H9 (cell line): Measurements from ENCODE around the gene EHD2. TPM values are rescaled to one million over a fixed set of nuclear protein-coding genes. Genes with fewer than 3 reads are reported as not detected.

ENCODE experiments used
- DNase-seq: peaks from one replicate; pipeline ENCODE4 v3.0.0-alpha.2; 2017
- H2AFZ ChIP-seq: one replicate; pipeline ENCODE4 v1.6.1; 2013; ENCODE audit warnings: mild to moderate bottlenecking, low read length, control low read depth, moderate library complexity
- H2AK5ac ChIP-seq: 2 replicates; pipeline ENCODE4 v1.6.1; 2013; ENCODE audit warnings: low read length, control low read depth, mixed read lengths; ENCODE audit not compliant: insufficient read length
- H2BK120ac ChIP-seq: one replicate; pipeline ENCODE4 v1.6.1; 2013; ENCODE audit warnings: low read depth, mild to moderate bottlenecking, low read length, control low read depth, inconsistent platforms; ENCODE audit not compliant: poor library complexity, severe bottlenecking
- H2BK12ac ChIP-seq: 2 replicates; pipeline ENCODE4 v1.6.1; 2013; ENCODE audit warnings: low read length, control low read depth, mixed read lengths, low read depth; ENCODE audit not compliant: insufficient read length
- H2BK15ac ChIP-seq: 2 replicates; pipeline ENCODE4 v1.6.1; 2013; ENCODE audit warnings: low read depth, low read length, control low read depth
- H2BK20ac ChIP-seq: one replicate; pipeline ENCODE4 v1.6.1; 2013; ENCODE audit warnings: low read depth, mild to moderate bottlenecking, low read length, control low read depth, inconsistent platforms; ENCODE audit not compliant: poor library complexity, severe bottlenecking
- H2BK5ac ChIP-seq: 2 replicates; pipeline ENCODE4 v1.6.1; 2013; ENCODE audit warnings: low read length, control low read depth, mixed read lengths; ENCODE audit not compliant: insufficient read length
- H3K14ac ChIP-seq: 2 replicates; pipeline ENCODE4 v1.6.1; 2013; ENCODE audit warnings: low read length, control low read depth; ENCODE audit not compliant: insufficient read depth
- H3K18ac ChIP-seq: 2 replicates; pipeline ENCODE4 v1.6.1; 2013; ENCODE audit warnings: low read depth, mild to moderate bottlenecking, mixed read lengths, low read length, control low read depth; ENCODE audit not compliant: insufficient read length
- H3K23ac ChIP-seq: 2 replicates; pipeline ENCODE4 v1.6.1; 2013; ENCODE audit warnings: low read length, control low read depth, mixed read lengths, low read depth; ENCODE audit not compliant: insufficient read length
- H3K23me2 ChIP-seq: 2 replicates; pipeline ENCODE4 v1.6.1; 2013; ENCODE audit warnings: low read depth, mild to moderate bottlenecking, mixed read lengths, low read length, control low read depth; ENCODE audit not compliant: insufficient read length, poor library complexity, severe bottlenecking
- H3K27ac ChIP-seq: 2 replicates; pipeline ENCODE4 v1.5.1; 2013; ENCODE audit warnings: low read length, control low read depth, mixed read lengths, low read depth; ENCODE audit not compliant: insufficient read length
- H3K27me3 ChIP-seq: 2 replicates; pipeline ENCODE4 v1.6.1; 2013; ENCODE audit warnings: low read length, control low read depth, inconsistent platforms; ENCODE audit not compliant: insufficient read depth
- H3K4ac ChIP-seq: 2 replicates; pipeline ENCODE4 v1.6.1; 2013; ENCODE audit warnings: low read depth, mild to moderate bottlenecking, control low read depth, inconsistent platforms, low read length, moderate library complexity
- H3K4me1 ChIP-seq: 2 replicates; pipeline ENCODE4 v1.6.1; 2013; ENCODE audit warnings: low read length, control low read depth, inconsistent platforms; ENCODE audit not compliant: insufficient read depth
- H3K4me2 ChIP-seq: 2 replicates; pipeline ENCODE4 v1.6.1; 2013; ENCODE audit warnings: low read length, control low read depth, mixed read lengths; ENCODE audit not compliant: insufficient read length, insufficient read depth
- H3K56ac ChIP-seq: 2 replicates; pipeline ENCODE4 v1.6.1; 2013; ENCODE audit warnings: low read depth, mild to moderate bottlenecking, mixed read lengths, low read length, control low read depth; ENCODE audit not compliant: insufficient read length
- H3K79me1 ChIP-seq: 2 replicates; pipeline ENCODE4 v1.6.1; 2013; ENCODE audit warnings: low read depth, mild to moderate bottlenecking, moderate library complexity, low read length, control low read depth, inconsistent platforms; ENCODE audit not compliant: insufficient read depth, poor library complexity, severe bottlenecking
- H3K79me2 ChIP-seq: 2 replicates; pipeline ENCODE4 v1.6.1; 2013; ENCODE audit warnings: low read length, control low read depth, inconsistent platforms; ENCODE audit not compliant: insufficient read depth
- H3K9ac ChIP-seq: 2 replicates; pipeline ENCODE4 v1.6.1; 2013; ENCODE audit warnings: low read length, control low read depth, mixed read lengths; ENCODE audit not compliant: insufficient read length; ENCODE audit errors: extremely low read depth
- H3K9me3 ChIP-seq: one replicate; pipeline ENCODE4 v1.6.1; 2013; ENCODE audit warnings: low read depth, low read length, inconsistent platforms; ENCODE audit not compliant: control insufficient read depth
- H3T11ph ChIP-seq: one replicate; pipeline ENCODE4 v1.6.1; 2013; ENCODE audit warnings: mild to moderate bottlenecking, low read length, control low read depth, inconsistent platforms
- H4K20me1 ChIP-seq: one replicate; pipeline ENCODE4 v1.6.1; 2013; ENCODE audit not compliant: control insufficient read depth, insufficient read length, insufficient read depth
- H4K5ac ChIP-seq: 2 replicates; pipeline ENCODE4 v1.6.1; 2013; ENCODE audit warnings: low read depth, mild to moderate bottlenecking, mixed read lengths, low read length, control low read depth; ENCODE audit not compliant: insufficient read length
- H4K8ac ChIP-seq: replicated peaks from 2 replicates; pipeline ENCODE4 v1.6.1; 2013; ENCODE audit warnings: low read length, control low read depth, mixed read lengths, low read depth; ENCODE audit not compliant: insufficient read length
- H4K91ac ChIP-seq: 2 replicates; pipeline ENCODE4 v1.6.1; 2013; ENCODE audit warnings: low read depth, mild to moderate bottlenecking, moderate library complexity, mixed read lengths, low read length, control low read depth; ENCODE audit not compliant: insufficient read length
- H3K27ac Mint-ChIP-seq, 3 experiments: 2 replicates in 2 of 3; 3 replicates in 1 of 3; pipeline ENCODE4 v1.8.0; 2020 to 2021; ENCODE audit warnings: mixed read lengths in 3 of 3, mild to moderate bottlenecking in 1 of 3, moderate library complexity in 1 of 3
- H3K27me3 Mint-ChIP-seq: 2 replicates; pipeline ENCODE4 v1.8.0; 2021; ENCODE audit warnings: low read depth, mild to moderate bottlenecking, moderate library complexity, mixed read lengths
- H3K36me3 Mint-ChIP-seq, 3 experiments: 2 replicates in 2 of 3; 3 replicates in 1 of 3; pipeline ENCODE4 v1.8.0; 2020 to 2021; ENCODE audit warnings: low read depth in 3 of 3, mixed read lengths in 3 of 3; ENCODE audit not compliant: insufficient read depth in 1 of 3
- H3K4me1 Mint-ChIP-seq, 2 experiments: 2 replicates each; pipeline ENCODE4 v1.8.0; 2020; ENCODE audit warnings: mixed read lengths in 2 of 2
- H3K4me3 Mint-ChIP-seq, 2 experiments: 2 replicates in 1 of 2; 3 replicates in 1 of 2; pipeline ENCODE4 v1.8.0; 2020 to 2021; ENCODE audit warnings: mild to moderate bottlenecking in 2 of 2, mixed read lengths in 2 of 2, moderate library complexity in 1 of 2
- H3K9me3 Mint-ChIP-seq, 2 experiments: 2 replicates in 1 of 2; 3 replicates in 1 of 2; pipeline ENCODE4 v1.8.0; 2020; ENCODE audit warnings: mild to moderate bottlenecking in 2 of 2, mixed read lengths in 2 of 2, moderate library complexity in 1 of 2
- WGBS: extraction: QIAGEN DNeasy Blood & Tissue Kit; methylation state at CpG from one replicate; pipeline ENCODE4 v1.1.7; 2013; ENCODE audit warnings: missing lambda C conversion rate, low lambda C conversion rate, mixed read lengths; ENCODE audit not compliant: insufficient read length; ENCODE audit errors: extremely low coverage; 5-methylcytosine and 5-hydroxymethylcytosine counted together
- total RNA-seq: library from RNA; stranded (reverse); gene quantifications from 2 replicates; pipeline ENCODE4 v1.2.1, GENCODE V29; 2021
- TF ChIP-seq, protein P1 (sequence below): fragments of 200-600 bp; sonication (generic); conservative IDR thresholded peaks from 3 replicates; pipeline ENCODE4 v1.8.0; 2021; ENCODE audit warnings: antibody characterized with exemption, mild to moderate bottlenecking

Gene EHD2
- total RNA-seq, 1 experiment from 2014 or later = 19.7 TPM

DNA sequence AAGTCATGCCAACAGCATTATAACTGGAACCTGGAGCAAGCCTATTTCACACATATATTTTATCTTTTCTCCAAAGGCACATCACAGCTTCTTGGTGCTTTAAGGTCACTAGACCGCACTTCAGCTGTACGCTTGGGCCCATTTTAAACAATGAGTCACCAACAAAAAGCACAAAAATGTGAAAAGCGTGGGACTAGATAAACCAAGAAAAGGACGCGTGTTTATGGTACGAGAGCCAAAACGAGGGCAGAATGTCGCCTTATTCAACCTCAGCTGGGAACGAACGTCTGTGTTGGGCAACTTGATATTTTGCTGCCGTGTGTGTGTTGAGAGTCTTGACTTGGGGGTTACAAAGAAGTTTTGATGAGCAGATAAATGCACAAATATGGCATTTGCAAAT lies 9.2 kb upstream of the EHD2 start:
- H4K20me1 ChIP-seq = no peaks in the 10 kb centered on the region
- no peaks in the 10 kb centered on the region for H3K79me1 ChIP-seq
- no peak overlapping the region for H4K8ac ChIP-seq
- H3K14ac ChIP-seq = no peak overlapping the region
- H3K4me1 ChIP-seq = no peaks in the 10 kb centered on the region
- H2AFZ ChIP-seq = no peak overlapping the region
- DNase-seq = no peak
- H3K4me2 ChIP-seq = no peak overlapping the region
- WGBS = no CpG with 5 or more reads among the region's 11 CpGs
- no peaks in the 10 kb centered on the region for H3K79me2 ChIP-seq
- H3K56ac ChIP-seq = no peak overlapping the region
- no peak overlapping the region for H3K23ac ChIP-seq
- no peak overlapping the region for H4K91ac ChIP-seq
- H2BK20ac ChIP-seq = no peak overlapping the region
- H2BK120ac ChIP-seq = no peak overlapping the region
- no peak overlapping the region for H2BK5ac ChIP-seq
- no peak overlapping the region for H3K9ac ChIP-seq
- H2BK12ac ChIP-seq = no peak overlapping the region
- Mint-ChIP-seq H3K9me3 (no peaks in the 10 kb centered on the region; a peak in 1 of 5 replicates), H3K4me1 (peaks cover 0 to 4% of the 10 kb centered on the region in 2 experiments; a peak in 1 of 4 replicates), H3K27ac (no peak overlapping the region), H3K36me3 (peaks cover 9 to 36% (median 35%) of the 10 kb centered on the region in 3 experiments; a peak in 6 of 7 replicates), H3K27me3 (peaks cover 4% of the 10 kb centered on the region; the same call in 1 of the 2 replicates), H3K4me3 (no peak overlapping the region)
- H2AK5ac ChIP-seq = no peak overlapping the region
- H3K9me3 ChIP-seq = no peaks in the 10 kb centered on the region
- no peaks in the 10 kb centered on the region for H3K23me2 ChIP-seq
- H3K4ac ChIP-seq = no peak overlapping the region
- TF ChIP-seq, protein P1, sequence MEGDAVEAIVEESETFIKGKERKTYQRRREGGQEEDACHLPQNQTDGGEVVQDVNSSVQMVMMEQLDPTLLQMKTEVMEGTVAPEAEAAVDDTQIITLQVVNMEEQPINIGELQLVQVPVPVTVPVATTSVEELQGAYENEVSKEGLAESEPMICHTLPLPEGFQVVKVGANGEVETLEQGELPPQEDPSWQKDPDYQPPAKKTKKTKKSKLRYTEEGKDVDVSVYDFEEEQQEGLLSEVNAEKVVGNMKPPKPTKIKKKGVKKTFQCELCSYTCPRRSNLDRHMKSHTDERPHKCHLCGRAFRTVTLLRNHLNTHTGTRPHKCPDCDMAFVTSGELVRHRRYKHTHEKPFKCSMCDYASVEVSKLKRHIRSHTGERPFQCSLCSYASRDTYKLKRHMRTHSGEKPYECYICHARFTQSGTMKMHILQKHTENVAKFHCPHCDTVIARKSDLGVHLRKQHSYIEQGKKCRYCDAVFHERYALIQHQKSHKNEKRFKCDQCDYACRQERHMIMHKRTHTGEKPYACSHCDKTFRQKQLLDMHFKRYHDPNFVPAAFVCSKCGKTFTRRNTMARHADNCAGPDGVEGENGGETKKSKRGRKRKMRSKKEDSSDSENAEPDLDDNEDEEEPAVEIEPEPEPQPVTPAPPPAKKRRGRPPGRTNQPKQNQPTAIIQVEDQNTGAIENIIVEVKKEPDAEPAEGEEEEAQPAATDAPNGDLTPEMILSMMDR = no peak
- no peaks in the 10 kb centered on the region for H3K27me3 ChIP-seq
- no peak overlapping the region for H3K18ac ChIP-seq
- no peak overlapping the region for H3K27ac ChIP-seq
- H3T11ph ChIP-seq = no peak overlapping the region
- H4K5ac ChIP-seq = no peak overlapping the region
- H2BK15ac ChIP-seq = no peak overlapping the region
